Body of pancreas (tissue), 4 donors: ENCODE results near the gene SV2B.

ENCODE experiments used
- POLR2A ChIP-seq, 3 donors: fragments of 450-650 bp; IDR thresholded peaks; one replicate each; pipeline ENCODE4 v1.6.1; 2016; ENCODE audit warnings: antibody characterized with exemption in 3 of 3, mild to moderate bottlenecking in 2 of 3
- TF ChIP-seq, protein P1 (sequence below), 7 experiments: fragments of 450-650 bp in 4 of 7; fragments of 200-600 bp in 3 of 7; sonication (generic) in 3 of 7; IDR thresholded peaks; one replicate each; pipeline ENCODE4 v1.5.1; 2016 to 2019; ENCODE audit warnings: antibody characterized with exemption in 7 of 7

DNA sequence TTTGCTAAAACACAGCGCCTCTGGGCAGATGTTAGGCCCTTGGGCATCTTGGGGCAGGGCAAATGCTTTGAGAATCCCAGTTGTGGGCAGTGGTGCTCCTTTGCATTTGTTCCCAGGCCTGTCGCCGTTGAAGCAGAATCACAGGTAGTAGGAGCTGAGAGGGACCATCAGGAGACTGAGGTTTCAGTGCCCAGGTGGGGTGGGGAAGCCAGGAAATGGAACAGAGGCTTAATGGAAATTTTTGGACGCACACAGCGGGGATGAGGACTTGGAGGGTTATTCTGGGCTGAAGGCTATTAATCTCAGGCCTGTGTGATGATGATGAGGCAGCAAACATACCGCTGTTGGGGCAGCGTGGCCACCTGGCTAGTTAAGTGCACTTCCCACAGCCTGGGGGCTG, 99.5 kb downstream of the SV2B start:
- no peak for TF ChIP-seq POLR2A (IDR thresholded peaks at IDR 0.05)
- TF ChIP-seq, protein P1, sequence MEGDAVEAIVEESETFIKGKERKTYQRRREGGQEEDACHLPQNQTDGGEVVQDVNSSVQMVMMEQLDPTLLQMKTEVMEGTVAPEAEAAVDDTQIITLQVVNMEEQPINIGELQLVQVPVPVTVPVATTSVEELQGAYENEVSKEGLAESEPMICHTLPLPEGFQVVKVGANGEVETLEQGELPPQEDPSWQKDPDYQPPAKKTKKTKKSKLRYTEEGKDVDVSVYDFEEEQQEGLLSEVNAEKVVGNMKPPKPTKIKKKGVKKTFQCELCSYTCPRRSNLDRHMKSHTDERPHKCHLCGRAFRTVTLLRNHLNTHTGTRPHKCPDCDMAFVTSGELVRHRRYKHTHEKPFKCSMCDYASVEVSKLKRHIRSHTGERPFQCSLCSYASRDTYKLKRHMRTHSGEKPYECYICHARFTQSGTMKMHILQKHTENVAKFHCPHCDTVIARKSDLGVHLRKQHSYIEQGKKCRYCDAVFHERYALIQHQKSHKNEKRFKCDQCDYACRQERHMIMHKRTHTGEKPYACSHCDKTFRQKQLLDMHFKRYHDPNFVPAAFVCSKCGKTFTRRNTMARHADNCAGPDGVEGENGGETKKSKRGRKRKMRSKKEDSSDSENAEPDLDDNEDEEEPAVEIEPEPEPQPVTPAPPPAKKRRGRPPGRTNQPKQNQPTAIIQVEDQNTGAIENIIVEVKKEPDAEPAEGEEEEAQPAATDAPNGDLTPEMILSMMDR (IDR thresholded peaks at IDR 0.05), result no peak
